HFF-Myc (cell line): ENCODE results near the gene YPEL2.

Experiments
- DNase-seq: peaks from one replicate; pipeline ENCODE4 v3.0.0-alpha.2; 2011; ENCODE audit warnings: low read depth; ENCODE audit errors: extremely low read depth
- H3K4me3 ChIP-seq: replicated peaks from 2 replicates; pipeline ENCODE4 v1.5.1; 2011; ENCODE audit warnings: low read depth, mild to moderate bottlenecking, control low read depth, low read length
- CTCF ChIP-seq: IDR thresholded peaks from 2 replicates; pipeline ENCODE4 v1.5.1; 2012; ENCODE audit warnings: mild to moderate bottlenecking, low read depth, low read length, control low read depth; ENCODE audit errors: missing control alignments

The YPEL2 gene

GRCh38 chr17:59366040-59366757, 34.7 kb downstream of the YPEL2 start:
- DNase-seq, result no peak
- no peak for TF ChIP-seq CTCF
- no peak overlapping the region for H3K4me3 ChIP-seq

- no peak for TF ChIP-seq CTCF
- DNase-seq, result no peak
- no peak overlapping the region for H3K4me3 ChIP-seq
Observed at GRCh38 chr17:59366773-59367656, 35.6 kb downstream of the YPEL2 start.

- no peak for DNase-seq
- no peak for TF ChIP-seq CTCF
- no peak overlapping the region for H3K4me3 ChIP-seq
Observed at GRCh38 chr17:59367657-59368045, 36.2 kb downstream of the YPEL2 start.

GRCh38 chr17:59368218-59368857, 36.9 kb downstream of the YPEL2 start:
- H3K4me3 ChIP-seq, result no peak overlapping the region
- TF ChIP-seq CTCF, result no peak
- DNase-seq, result no peak

- no peak for TF ChIP-seq CTCF
- H3K4me3 ChIP-seq, result no peak overlapping the region
- DNase-seq, result no peak
Observed at GRCh38 chr17:59369031-59369975, 37.8 kb downstream of the YPEL2 start.
